Pancreas (tissue), 10 donors: ENCODE results near the gene TLX3. TPM values are rescaled to one million over a fixed set of nuclear protein-coding genes. Genes with fewer than 3 reads are reported as not detected.
"Not testable (repeated sequence)": the region's sequence is repeated elsewhere in the genome, so short reads cannot be mapped to it uniquely, and the experiment has no call there.

Source experiments
- ATAC-seq, 4 donors: fragments of 200-7000 bp; cut with Tn5 transposase; one replicate each; pipeline versions ENCODE4 v1.8.0 to v1.9.1; 2020; ENCODE audit warnings: mild to moderate bottlenecking in 4 of 4, moderate library complexity in 4 of 4
- DNase-seq, 6 donors: peaks; one replicate each; pipeline ENCODE4 v3.0.0-alpha.2; 2020
- FAIRE-seq: peaks from 2 replicates; lab custom pipeline; 2012; peaks lifted over from hg19 to GRCh38; lab: Jason Lieb, UNC
- H3K27ac ChIP-seq, 4 donors: fragments of 200-600 bp; sonication (generic); 1 replicate in 3 of 4; 2 replicates in 1 of 4; pipeline versions ENCODE4 v1.5.0 to v1.8.0; 2020
- H3K27me3 ChIP-seq, 4 donors: fragments of 200-600 bp; one replicate each; pipeline ENCODE4 v1.8.0; 2021
- H3K36me3 ChIP-seq, 3 donors: fragments of 200-600 bp; sonication (generic) in 1 of 3; one replicate each; pipeline versions ENCODE4 v1.5.0 to v1.8.0; 2020 to 2021
- H3K4me1 ChIP-seq, 3 donors: fragments of 200-600 bp; one replicate each; pipeline ENCODE4 v1.8.0; 2021
- H3K4me3 ChIP-seq, 4 donors: fragments of 200-600 bp; sonication (generic) in 2 of 4; one replicate each; pipeline versions ENCODE4 v1.5.0 to v1.8.0; 2020 to 2021
- H3K9me3 ChIP-seq, 4 donors: fragments of 200-600 bp; one replicate each; pipeline ENCODE4 v1.8.0; 2021
- WGBS, 2 donors: extraction: QIAGEN DNeasy Blood & Tissue Kit; methylation state at CpG; one replicate each; pipeline ENCODE4 v1.1.7; 2013; 5-methylcytosine and 5-hydroxymethylcytosine counted together
- intact Hi-C, 3 donors: fragments of 100-400 bp; cut with DNase I; formaldehyde crosslinking; loops; one replicate each; pipeline versions ENCODE4 v1.11.1 to v1.14.2; 2022
- polyA plus RNA-seq, 2 donors: library from polyadenylated mRNA; stranded (reverse); fragments of 200-250 nt; gene quantifications; one replicate each; pipeline ENCODE4 v1.2.3, GENCODE V29; 2013
- total RNA-seq, 6 donors: library from RNA; stranded (reverse); fragmentation: NEBNext Ultra II Directional in 4 of 6; extraction: Animal tissue kit (Norgen Biotek cat#: 25700) in 4 of 6; gene quantifications; one replicate each; pipeline versions ENCODE4 v1.2.1 to v1.2.4, GENCODE V29; 2021 to 2023
- TF ChIP-seq, protein P1 (sequence below), 4 donors: fragments of 200-600 bp; sonication (generic) in 3 of 4; IDR thresholded peaks; one replicate each; pipeline versions ENCODE4 v1.5.0 to v1.8.0; 2021; ENCODE audit warnings: antibody characterized with exemption in 4 of 4
- donor health status: healthy with polysubstance abuse.
- donor health status: DM: no; HTN: no; CAD: no; lungs with moderate emphysema.
- donor health status: DM: no; HTN: no; CAD: no.
- donor health status: control.
- donor health status: control.
- donor health status: Bipolar disorder and iron deficiency.
- donor health status: DM: yes; HTN: yes; CAD: no.
- donor health status: DM: no; HTN: no; CAD: no.
- donor health status: DM: no; HTN: no; CAD: no.
- donor health status: DM: yes; HTN: yes; CAD: no.

The TLX3 gene
- total and polyA plus RNA-seq, 8 donors: not detected

DNA sequence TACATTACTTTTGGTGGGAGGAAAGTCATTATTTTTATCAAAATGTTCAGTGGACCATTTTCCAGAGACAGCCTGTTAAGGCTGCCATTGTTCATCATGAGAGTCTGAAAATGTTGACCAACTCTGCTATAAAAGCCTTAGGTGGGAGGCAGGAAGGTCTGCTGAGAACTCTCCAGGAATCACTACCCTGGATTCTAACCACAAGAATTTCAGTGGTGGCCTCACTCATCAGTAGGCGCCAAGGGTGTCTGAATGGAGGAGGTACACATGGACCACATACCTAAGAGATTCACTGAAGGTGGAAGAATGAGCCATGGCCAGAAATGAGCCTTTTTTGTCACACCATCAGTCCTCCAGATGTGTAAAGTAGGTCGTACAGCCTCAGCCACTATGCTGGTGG, 21.0 kb upstream of the TLX3 start:
- Histone ChIP-seq H3K27ac (no peak overlapping the region), H3K4me3 (no peak overlapping the region), H3K36me3 (no peaks in the 10 kb centered on the region), H3K9me3 (no peaks in the 10 kb centered on the region), H3K27me3 (no peaks in the 10 kb centered on the region), H3K4me1 (no peaks in the 10 kb centered on the region)
- FAIRE-seq (no peak), DNase-seq (no peak), ATAC-seq (no peak)
- intact Hi-C loops: no loop called here
- WGBS, 2 donors: 86 to 89% methylated on average over 2 of the region's 2 CpGs
- TF ChIP-seq, protein P1, sequence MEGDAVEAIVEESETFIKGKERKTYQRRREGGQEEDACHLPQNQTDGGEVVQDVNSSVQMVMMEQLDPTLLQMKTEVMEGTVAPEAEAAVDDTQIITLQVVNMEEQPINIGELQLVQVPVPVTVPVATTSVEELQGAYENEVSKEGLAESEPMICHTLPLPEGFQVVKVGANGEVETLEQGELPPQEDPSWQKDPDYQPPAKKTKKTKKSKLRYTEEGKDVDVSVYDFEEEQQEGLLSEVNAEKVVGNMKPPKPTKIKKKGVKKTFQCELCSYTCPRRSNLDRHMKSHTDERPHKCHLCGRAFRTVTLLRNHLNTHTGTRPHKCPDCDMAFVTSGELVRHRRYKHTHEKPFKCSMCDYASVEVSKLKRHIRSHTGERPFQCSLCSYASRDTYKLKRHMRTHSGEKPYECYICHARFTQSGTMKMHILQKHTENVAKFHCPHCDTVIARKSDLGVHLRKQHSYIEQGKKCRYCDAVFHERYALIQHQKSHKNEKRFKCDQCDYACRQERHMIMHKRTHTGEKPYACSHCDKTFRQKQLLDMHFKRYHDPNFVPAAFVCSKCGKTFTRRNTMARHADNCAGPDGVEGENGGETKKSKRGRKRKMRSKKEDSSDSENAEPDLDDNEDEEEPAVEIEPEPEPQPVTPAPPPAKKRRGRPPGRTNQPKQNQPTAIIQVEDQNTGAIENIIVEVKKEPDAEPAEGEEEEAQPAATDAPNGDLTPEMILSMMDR (IDR thresholded peaks at IDR 0.05): no peak

DNA sequence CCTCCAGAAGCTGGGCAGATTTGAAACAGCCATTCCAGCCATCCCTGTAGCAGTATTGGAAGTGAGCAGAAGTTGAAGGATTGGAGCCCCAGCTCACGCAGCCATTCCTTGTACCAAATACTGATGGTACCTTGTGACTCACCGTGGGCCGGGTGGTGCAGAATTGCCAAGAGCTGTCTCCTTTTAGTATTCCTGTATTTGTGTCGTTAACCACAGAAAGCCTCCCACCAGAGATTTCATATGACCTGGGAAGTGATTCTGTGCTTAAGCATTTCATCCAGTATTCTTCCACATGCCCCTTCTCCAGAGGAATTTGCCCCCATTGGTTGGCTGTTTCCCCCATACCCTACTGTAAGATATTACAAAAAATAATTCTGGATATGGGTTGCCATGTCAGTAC, 17.7 kb upstream of the TLX3 start:
- H3K27ac ChIP-seq: no peak overlapping the region
- 97 to 99% methylated on average over 4 of the region's 4 CpGs for WGBS, 2 donors
- no peaks in the 10 kb centered on the region for H3K27me3 ChIP-seq
- FAIRE-seq: no peak
- intact Hi-C loops: no loop called here
- H3K9me3 ChIP-seq: no peaks in the 10 kb centered on the region
- TF ChIP-seq, protein P1 (IDR thresholded peaks at IDR 0.05): no peak
- no peak overlapping the region for H3K4me3 ChIP-seq
- ATAC-seq: no peak
- no peaks in the 10 kb centered on the region for H3K4me1 ChIP-seq
- DNase-seq: no peak
- no peaks in the 10 kb centered on the region for H3K36me3 ChIP-seq

DNA sequence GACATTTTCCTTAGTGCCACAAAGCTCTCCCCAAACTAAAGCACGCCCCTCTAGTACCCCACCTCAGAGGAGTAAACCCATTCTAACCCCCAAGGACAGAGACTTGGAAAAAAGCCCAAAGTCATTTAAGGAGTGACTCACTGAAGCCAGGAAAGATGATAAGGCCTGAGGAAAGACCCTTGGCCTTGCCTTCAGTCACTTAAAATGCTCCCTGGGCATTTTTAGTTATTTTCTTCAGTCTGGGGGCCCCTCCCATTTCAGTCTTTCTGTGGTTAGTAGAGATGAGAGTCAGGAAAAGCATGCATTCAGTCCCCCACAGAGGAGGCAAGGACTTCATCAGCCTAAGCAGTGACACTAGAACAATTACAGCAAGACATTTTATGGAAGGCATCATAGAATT, 13.7 kb upstream of the TLX3 start:
- ATAC-seq (no peak), DNase-seq (no peak), FAIRE-seq (no peak)
- Histone ChIP-seq H3K9me3 (no peaks in the 10 kb centered on the region), H3K36me3 (no peaks in the 10 kb centered on the region), H3K27ac (no peak overlapping the region), H3K27me3 (no peaks in the 10 kb centered on the region), H3K4me1 (no peaks in the 10 kb centered on the region), H3K4me3 (no peak overlapping the region)
- WGBS, 2 donors: 50 to 55% methylated on average over 1 of the region's 1 CpG
- intact Hi-C loops: no loop called here
- TF ChIP-seq, protein P1 (IDR thresholded peaks at IDR 0.05): no peak

DNA sequence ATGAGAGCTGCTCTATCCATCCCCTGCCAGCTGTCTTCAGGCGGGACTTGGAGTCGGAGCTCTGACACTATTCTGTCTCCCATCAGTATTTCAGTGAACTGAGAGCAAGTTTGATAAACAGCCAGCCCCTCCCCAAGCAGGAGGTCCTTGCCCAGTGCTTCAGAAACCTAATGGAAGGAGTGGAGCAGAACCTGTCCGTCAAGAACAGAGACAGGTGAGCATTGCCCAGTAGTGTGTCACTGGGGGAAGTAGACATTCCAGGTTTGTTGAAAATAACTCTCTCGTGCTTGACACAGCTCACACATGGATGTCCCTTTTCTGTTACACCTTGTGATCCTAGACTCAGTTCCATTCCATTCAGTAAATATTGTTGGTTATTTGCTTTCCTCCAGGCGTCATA, 13.2 kb upstream of the TLX3 start:
- WGBS, 2 donors: 89 to 91% methylated on average over 5 of the region's 5 CpGs
- ATAC-seq: no peak
- Histone ChIP-seq H3K4me3 (no peak overlapping the region), H3K36me3 (no peaks in the 10 kb centered on the region), H3K27me3 (no peaks in the 10 kb centered on the region), H3K27ac (no peak overlapping the region), H3K4me1 (no peaks in the 10 kb centered on the region), H3K9me3 (no peaks in the 10 kb centered on the region)
- DNase-seq: no peak
- no peak for FAIRE-seq
- TF ChIP-seq, protein P1 (IDR thresholded peaks at IDR 0.05): no peak
- intact Hi-C loops: no loop called here

DNA sequence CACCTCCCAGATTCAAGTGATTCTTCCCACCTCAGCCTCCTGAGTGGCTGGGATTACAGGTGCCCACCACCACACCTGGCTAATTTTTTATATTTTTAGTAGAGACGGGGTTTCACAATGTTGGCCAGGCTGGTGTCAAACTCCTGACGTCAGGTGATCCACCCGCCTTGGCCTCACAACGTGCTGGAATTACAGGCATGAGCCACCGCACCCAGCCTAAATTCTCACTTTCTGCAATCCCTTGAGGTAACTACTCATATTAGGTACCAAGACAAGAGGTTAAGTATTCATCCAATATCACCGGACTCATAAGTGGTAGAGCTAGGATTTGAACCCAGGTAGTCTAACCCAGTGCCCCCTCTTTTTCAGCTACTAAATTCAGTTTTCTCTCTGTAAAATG, 11.1 kb upstream of the TLX3 start:
- ATAC-seq, DNase-seq: not testable (repeated sequence)

More for the DNA sequence above, 11.1 kb upstream of the TLX3 start:
- WGBS, 2 donors: 95 to 99% methylated on average over 6 of the region's 6 CpGs
- H3K9me3 ChIP-seq, H3K36me3 ChIP-seq, intact Hi-C loops, H3K27ac ChIP-seq, H3K4me3 ChIP-seq, FAIRE-seq, H3K27me3 ChIP-seq, H3K4me1 ChIP-seq: not testable (repeated sequence)
